HG02571 (cell line): ENCODE results near the gene CELF2.

Experiments used
- ATAC-seq: cut with Tn5 transposase; IDR thresholded peaks from one replicate; pipeline ENCODE4 v1.9.1; 2021; ENCODE audit warnings: mild to moderate bottlenecking, moderate library complexity; ENCODE audit not compliant: unreplicated experiment

CELF2 gene

DNA sequence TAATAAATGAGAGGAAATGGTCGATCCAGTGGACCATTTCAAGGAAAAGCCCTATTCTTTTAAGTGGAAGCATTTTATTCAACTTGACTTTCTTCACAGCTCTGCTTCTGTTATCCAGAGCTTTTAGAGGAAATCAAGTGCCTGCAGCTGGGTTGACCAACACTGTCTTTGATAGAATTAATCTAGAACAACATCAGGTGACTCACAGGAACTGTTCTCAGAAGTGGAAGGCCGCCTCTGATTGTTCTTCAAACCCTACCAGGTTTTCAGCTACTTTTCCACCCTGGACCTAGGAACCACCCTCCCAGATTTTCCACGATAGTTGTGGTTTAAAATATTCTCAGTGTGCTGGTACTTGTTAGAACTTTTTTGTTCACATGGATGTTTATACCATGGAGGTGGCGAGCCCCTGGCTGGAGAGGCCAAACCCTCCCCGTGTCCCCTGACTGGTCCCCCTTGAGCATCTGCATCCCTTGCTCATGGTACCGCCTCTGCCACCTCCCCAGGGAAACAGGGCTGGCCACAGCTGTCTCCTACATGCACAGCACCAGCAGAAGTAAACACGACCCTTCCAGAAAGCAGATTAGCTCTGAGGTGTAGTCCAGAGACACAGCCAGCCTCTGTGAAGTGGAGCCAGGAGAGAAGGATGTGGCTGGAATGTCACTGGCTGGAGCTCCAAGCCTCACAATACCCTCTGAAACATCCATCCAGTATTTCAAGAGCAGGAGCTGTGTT lies 300.4 kb downstream of the CELF2 start:
- ATAC-seq, result no peak

DNA sequence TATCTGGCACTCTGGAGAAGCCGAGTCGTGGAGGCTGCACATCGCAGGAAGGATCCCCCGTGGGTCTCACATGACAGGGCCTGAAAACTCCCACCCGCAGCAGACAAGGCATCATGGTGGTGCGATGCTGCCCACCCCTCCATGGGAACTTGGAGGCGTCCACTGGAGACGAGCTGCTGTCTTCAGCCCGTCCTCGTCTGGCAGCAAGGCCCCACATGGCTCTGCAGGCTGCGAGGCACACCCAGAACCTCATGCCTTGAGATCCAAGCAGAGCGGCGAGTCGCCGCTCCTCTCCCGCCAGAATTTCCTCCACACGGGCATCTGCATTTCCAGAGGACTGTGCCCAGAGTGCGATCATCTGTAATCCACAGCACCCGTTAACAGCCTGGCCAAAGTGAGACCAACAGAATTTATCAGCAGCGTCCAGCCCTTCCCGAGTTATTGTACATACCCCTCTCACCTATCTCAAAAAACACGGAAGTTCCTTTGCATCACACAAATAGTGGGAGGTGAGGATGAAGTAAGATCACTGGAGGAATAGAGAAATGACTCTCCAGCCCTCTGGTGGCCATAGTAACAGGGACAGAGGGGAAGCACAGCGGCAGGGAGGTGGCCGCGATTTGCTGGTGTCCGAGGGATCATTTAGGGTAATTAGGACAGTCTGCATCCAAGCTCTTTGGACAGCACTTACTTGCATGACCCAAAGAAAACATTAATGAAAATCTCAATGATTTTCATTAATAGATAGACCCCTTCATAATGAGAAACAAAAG lies 301.3 kb downstream of the CELF2 start:
- ATAC-seq, result no peak

DNA sequence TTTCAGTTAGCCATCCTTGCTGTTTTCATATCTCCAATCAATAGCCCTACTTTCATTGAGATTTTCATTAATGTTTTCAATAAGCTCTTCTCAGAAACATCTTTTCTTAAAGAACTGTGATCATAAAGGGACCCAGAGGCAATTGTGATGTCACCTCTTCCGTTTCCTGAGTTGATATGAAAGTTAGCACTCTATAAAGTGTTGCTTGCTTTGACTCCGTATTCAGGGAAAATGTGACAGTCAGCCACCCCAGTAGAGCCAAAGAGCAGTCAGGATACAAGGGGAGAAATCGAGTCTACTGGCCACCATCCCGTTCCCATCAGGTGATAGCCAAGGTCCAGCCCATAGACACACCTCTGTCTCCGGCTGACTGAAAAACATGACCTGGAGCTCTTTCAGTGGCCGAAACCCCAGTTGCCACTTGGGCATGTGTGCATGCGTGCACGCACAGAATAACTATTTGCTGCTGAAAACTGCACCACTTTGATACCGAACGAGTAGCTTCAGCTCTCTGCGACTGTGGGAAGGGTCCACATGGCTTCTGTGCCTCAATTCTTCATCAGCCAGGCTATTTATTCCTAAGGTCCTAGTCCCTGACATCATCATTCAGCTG lies 302.4 kb downstream of the CELF2 start:
- no peak for ATAC-seq

DNA sequence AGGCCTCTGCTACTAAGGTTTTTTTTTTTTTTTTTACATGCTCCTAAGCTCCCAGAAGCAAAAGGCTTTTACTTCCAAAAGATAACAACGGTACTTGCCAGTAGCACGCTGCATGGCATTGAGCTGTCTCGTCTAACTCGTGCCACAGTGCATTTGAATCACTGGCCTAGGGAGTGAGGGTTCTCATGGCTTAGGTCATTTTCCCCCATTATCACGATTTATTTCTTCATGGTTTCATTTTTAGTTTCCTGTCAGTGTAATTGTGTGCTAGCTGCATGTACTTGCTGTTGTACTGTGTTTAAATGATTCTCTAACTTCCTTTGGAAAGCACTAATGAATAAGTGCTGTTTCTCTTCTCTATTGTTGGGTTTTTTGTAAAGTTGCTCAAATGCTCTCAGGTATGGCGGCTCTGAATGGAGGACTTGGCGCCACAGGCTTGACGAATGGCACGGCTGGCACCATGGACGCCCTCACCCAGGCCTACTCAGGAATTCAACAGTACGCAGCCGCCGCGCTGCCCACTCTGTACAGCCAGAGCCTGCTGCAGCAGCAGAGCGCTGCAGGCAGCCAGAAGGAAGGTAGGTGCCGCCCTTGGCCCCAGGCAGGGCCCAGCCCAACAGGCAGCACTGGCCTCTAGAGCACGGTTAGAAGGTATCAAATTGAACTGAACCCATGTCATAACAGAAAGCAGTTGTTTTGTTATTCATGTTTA lies 303.3 kb downstream of the CELF2 start:
- no peak for ATAC-seq

DNA sequence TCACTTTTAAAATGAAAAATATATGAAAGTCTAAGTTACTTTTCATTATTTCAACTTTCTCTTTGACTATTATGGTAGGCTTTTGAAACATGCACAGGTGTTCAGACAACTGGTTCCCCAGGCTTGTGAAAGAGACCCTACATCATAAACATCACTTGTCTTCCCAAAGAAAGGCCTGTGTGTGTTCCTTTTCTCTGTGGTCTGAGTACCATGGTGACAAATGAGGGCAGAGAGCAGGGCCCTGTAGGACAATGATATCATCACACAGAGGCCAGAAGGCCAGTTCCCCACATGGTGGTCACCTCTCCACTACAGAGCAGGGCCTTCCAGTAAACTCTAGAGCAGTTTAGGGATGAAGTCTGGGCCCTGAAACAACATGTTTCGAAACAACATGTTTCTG lies 305.0 kb downstream of the CELF2 start:
- no peak for ATAC-seq

DNA sequence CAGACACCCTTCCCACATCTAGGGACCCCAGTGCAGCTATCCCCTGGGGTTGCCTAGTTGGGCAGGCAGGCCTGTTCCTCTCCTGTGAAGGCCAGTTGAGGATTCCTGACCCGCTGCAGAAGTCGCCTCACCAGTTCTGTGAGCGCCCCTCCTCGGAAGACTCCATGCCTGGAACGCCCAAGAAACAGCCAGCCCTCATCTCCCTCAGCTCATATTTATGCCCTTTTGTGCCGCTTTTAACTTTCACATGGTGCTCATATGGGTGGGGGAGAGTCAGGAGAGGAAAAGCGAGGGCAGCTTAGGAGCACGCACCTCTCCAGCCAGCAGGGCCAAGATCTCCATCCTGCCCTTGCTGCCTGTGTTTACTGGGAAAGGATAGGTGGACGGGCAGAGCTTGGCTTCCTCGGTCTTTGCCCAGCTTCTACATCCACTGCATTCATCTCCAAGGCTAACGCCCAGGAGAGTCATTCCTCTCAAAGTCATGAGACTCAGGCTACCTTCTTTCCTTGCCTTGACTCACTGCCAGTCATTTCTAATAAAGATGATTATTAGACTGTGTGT lies 307.2 kb downstream of the CELF2 start:
- ATAC-seq, result no peak

DNA sequence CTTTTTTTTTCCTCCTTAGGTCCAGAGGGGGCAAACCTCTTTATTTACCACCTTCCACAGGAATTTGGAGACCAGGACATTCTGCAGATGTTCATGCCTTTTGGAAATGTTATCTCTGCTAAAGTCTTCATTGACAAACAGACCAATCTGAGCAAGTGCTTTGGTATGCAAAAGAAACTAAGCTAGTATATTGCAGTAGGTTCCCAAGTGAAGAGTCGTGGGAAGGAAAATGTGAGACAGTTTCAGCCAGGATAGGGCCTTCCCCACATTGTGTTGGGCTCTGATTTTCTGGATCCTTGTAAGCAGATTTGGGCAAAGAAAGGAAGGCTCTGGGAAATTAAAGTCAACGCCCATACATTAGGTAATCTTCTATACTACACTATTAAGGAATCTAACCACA lies 308.1 kb downstream of the CELF2 start:
- ATAC-seq, result no peak

DNA sequence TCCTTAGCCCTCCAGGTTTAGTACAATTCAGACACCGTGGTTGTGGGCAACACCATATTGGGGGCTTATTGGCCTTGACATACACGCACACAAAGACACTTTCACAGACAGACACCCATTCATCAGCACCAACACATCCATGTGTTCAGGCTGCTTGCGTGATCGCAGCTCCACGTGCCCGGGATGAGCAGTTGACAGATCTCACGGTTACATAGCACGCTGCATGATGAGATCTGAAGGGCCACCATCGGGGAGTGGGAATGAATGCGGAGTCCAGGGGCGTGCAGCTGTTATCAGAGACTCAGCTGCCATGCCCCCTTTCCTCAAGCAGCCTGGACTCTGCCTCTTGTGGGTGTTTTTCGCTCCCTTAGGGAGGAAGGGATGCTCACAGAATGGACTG lies 308.6 kb downstream of the CELF2 start:
- no peak for ATAC-seq

DNA sequence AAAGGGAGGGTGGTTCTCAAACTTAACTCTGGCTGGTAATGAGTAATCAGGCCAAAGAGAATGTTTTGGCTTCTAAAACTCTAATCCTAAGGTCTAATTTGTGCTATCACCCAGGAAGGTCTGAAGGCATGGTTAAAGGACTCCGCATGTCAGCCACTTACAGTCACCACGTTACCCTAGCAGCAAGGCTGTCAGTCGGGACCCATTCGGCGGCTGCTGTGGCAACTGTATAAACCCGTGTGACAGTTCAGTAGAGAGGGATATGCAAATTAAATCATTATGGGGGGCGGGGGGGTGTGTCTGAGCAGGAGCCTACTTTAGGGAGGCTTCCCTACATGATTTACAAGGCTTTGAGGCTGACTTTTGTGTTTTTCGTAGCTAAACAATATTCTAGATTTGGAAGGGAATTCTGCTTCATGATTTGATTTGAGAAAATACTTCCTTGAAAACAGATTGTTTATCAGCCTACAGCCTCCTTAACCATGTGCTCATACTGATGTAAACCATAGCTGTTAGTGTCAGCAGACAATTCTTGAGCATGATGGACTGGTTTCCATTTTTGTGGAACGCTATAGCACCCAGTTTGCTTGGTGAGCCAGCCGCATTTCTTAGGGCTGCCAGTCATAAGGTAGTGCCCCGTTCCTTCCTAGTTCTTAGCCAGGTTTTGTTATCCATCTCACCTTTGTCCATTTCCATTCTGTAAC lies 309.4 kb downstream of the CELF2 start:
- ATAC-seq, result no peak

DNA sequence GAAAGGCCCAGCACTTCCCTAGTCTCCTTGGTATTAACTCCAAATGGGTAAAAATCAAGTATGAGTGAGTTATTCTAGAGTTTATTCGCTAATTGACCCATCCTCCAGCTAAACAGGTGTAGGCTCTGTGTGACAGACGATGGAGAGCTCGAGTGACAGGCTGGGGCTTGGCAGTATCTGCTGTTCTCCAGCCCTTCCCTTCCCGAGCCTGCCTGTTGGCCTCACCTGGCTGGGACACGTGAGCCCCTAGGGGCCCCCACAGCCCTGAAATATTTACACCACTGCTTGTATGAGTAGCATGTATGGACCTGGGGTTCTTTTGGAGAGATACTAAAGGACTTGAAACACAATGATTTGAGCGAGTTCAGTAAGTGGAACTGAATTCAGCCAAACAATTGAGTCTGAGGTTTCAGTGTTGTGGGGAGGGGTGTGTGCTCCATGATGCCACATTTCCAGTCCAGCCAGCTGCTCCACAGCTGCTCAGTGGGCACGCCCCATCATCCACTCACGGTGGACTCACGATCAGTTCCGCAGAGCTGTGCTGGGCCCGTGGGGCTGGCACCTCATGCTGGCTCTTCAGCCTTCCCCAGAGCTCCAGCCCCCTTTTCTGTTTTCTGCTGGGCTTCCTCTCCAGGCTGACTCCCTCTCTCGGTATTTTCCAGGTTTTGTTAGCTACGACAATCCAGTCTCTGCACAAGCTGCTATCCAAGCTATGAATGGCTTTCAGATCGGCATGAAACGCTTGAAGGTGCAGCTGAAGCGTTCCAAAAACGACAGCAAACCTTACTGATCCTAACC lies 310.8 kb downstream of the CELF2 start:
- ATAC-seq, result no peak

DNA sequence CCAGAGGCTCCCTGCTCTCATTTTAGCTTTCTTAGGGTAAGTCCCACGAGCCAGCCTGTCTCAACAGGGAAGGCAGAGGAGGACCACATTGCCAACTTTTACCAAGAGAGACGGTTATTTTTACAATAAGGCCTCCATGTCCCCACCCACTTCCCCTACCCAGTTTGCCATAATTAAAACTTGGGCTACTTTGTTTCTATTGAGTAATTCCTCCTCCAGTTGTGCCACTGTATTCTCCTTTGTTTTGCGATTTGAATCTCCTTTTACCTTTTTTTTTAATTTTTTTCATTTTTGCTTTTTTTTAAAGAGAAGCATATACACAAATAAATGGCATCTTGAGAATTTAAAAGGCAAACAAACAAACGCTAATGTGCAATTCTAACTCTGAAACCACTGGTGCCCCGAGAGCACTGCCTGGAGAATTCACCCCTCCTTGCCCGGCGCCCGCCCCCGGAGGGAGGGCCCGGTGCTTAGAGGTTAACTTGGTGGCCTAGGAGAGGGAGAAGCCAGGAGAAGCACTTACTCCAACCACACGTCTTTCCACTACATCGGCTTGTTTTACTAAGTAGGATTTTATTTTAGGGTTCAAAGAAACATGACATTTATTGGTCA lies 311.5 kb downstream of the CELF2 start:
- no peak for ATAC-seq

DNA sequence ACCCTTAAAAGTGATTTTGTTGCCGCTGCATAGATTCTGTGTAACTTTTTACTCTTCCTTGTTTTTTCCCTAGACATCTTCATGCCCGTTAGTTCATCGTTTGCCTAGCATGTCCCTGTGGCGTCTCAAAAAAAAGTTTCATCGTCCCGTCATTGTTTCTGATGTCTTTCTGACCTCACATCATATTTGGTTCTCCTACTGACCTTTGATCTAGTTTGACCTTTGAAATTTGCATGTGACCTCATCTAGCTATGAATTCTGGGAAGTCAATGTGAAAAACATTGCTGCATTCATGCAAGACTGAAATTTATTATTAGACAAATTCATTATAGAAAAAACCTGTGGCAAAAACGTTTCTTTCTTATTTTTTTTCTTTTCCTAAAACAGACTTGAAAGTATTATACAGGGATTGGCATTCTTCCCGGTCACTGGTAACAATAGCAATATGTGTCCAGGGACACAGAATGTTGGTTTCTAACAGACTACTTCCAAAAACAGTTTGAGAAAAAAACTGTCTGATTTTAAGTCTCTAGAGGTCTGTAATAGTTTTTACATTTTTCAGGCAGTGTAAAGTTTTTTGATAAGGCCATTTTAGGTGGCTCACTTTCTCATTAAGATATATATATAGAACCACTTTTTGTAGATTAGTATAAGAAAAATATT lies 312.8 kb downstream of the CELF2 start:
- no peak for ATAC-seq

DNA sequence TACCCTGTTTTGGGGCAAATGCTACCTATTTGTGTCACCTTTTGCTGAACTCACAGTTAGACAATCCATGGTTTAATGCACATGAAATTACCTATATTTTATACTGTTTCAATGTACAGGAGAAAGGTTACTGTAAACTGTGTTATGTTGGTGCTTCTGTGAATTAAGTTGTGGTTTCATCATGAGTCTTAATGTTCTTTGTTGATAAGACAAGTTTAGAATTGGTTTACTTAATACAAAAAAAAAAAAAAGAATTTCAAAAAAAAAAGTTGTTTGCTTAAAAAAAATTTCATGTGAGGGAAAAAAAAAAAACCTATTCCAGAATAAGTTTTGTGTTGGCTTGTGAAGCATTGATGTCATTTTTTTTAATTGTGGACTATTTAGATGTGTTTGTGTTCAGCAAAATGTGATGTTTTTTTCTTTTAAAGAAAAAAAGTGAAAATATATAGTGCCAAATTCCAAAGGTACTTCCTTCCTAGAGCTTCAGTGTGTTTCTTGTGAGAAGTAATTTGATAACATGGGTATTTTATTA lies 313.4 kb downstream of the CELF2 start:
- no peak for ATAC-seq

DNA sequence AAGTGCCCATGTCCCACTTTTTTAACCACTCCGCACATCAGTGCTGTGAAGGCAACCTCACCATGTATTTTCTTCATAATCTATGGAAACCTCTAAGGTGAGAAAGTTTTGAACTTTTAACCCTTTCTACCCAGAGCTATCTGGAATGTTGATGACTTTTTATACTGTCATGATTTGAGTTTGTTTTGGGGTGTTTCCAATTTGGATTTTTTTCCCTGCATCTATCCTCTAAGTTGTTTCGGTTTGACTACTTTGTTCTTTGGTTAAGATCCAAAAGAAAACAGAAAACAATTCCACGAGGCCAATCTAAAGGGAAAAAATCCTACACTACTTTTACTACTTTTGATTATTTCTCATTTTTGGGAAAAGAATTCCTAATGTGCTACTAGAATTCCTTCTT lies 314.1 kb downstream of the CELF2 start:
- no peak for ATAC-seq

DNA sequence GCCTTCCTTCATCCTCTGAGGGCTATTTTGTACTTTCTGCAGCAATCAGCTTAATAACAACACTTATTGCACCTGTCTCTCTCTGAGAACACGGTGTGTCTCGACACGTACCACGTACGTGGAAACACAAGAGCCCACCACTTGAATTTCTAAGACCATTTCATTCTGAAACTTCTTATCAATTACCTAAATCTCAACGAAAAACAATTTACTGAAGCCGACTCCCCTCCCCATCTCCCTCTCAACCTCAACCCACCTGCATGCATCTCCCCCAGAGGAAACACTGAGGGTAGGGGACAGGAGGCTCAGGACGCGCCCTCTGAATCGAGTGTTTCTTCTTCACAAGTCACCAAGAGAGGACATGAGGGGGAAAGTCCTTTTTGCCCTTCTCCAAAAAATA lies 315.2 kb downstream of the CELF2 start:
- ATAC-seq, result no peak

DNA sequence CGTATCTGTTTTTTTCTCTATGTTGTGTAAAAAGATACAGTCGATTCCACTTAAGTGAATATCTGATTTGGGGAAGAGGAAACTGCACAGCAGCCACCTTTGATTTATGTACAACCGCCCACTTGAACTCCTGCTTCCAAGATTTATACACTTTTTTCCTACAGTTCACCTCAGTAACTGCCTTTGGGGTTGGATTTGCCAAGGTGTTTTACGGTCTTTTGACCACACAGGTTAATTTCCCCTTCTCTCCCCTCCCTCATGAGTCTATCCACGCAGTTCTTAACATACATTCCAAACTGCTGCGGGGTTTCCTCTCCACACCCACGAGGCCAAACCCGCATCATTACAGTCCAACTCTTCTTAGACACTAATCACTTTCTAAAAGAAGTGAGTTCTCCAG lies 316.8 kb downstream of the CELF2 start:
- no peak for ATAC-seq

DNA sequence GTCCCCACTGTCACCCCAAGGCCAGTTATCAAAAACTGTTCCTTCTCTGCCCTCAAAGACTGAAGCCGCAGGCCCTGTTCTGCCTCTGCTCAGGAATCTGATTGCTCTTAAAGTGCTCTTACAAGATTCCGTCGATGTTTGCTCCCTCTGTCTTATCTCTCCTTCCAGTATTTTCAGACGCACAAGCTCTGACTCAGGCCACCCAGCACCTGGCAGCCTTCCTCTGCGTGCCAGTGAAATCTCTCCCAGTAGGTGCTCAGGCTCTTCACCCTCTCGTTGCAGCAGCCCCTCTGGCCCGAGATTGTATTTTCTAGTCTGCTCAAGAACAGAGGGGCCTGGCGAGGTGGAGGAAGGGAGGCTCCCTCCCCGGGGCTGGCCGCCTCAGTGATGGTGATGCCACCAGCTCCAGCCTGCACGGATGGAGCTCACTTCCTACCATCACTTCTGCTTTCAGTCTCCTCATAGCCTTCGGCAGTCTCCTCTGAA lies 317.5 kb downstream of the CELF2 start:
- ATAC-seq, result no peak

DNA sequence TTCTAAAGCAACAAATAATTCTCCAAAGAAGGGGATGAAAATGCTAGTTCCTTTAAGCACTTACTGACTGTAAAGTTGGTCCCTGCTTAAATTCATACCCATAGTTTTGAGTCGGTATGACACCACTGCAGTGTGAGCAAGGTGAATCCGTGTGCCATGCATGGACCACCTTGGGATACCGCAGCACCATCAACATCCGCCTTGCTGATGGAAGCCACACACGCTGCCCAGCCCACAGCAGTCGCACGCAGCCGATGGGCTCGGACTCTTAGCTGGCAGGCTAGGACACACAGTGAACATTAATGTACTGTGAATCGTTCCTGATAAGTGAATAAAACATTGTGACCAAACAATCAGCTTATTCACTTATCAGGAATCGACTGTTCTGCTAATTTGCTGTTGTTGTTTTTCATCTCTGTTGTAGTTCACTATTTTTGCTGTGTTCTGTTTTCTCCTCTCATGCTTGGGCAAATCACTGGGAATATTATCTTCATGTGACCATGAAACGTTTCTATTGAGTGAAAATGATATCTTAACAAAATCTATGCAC lies 318.3 kb downstream of the CELF2 start:
- no peak for ATAC-seq
